ENCODE measurements around the gene CSF1R. TPM values are rescaled to one million over a fixed set of nuclear protein-coding genes. Genes with fewer than 3 reads are reported as not detected.
A peak's percentile ranks its signal among the peaks of the same experiment; 100 is the strongest.

The CSF1R gene
- total RNA-seq, 1 donor from 2014 or later: not detected

GRCh38 chr5:150114102-150114641, 27.8 kb upstream of the CSF1R start:
- Histone ChIP-seq H3K4me3 (ENCODE audit: low read depth, low read length) (no peak overlapping the region), H3K36me3 (ENCODE audit: control insufficient read depth, insufficient read depth, low read length) (no peaks in the 10 kb centered on the region), H3K27me3 (ENCODE audit: control insufficient read depth, insufficient read depth, low read length) (no peaks in the 10 kb centered on the region)
- DNase-seq (ENCODE audit: low read depth) (no peak), FAIRE-seq (no peak)
- TF ChIP-seq CTCF (IDR thresholded peaks at IDR 0.05; ENCODE audit: insufficient read depth, low read length, severe bottlenecking): no peak

GRCh38 chr5:150113047-150113744, 26.8 kb upstream of the CSF1R start:
- DNase-seq (ENCODE audit: low read depth): peak; percentile 59
- H3K4me3 ChIP-seq (ENCODE audit: low read depth, low read length): no peak overlapping the region
- no peak for TF ChIP-seq CTCF (IDR thresholded peaks at IDR 0.05; ENCODE audit: insufficient read depth, low read length, severe bottlenecking)

GRCh38 chr5:150112201-150113046, 26.1 kb upstream of the CSF1R start:
- no peak overlapping the region for H3K4me3 ChIP-seq (ENCODE audit: low read depth, low read length)
- FAIRE-seq (no peak), DNase-seq (ENCODE audit: low read depth) (peak; percentile 57)
- H3K36me3 ChIP-seq (ENCODE audit: control insufficient read depth, insufficient read depth, low read length): no peaks in the 10 kb centered on the region
- H3K27me3 ChIP-seq (ENCODE audit: control insufficient read depth, insufficient read depth, low read length): no peaks in the 10 kb centered on the region
- TF ChIP-seq CTCF (IDR thresholded peaks at IDR 0.05; ENCODE audit: insufficient read depth, low read length, severe bottlenecking): no peak

More at GRCh38 chr5:150113047-150113744, 26.8 kb upstream of the CSF1R start:
- H3K36me3 ChIP-seq (ENCODE audit: control insufficient read depth, insufficient read depth, low read length): no peaks in the 10 kb centered on the region
- no peak for FAIRE-seq
- H3K27me3 ChIP-seq (ENCODE audit: control insufficient read depth, insufficient read depth, low read length): no peaks in the 10 kb centered on the region

- FAIRE-seq: no peak
- Histone ChIP-seq H3K36me3 (ENCODE audit: control insufficient read depth, insufficient read depth, low read length) (no peaks in the 10 kb centered on the region), H3K4me3 (ENCODE audit: low read depth, low read length) (no peak overlapping the region), H3K27me3 (ENCODE audit: control insufficient read depth, insufficient read depth, low read length) (no peaks in the 10 kb centered on the region)
- DNase-seq (ENCODE audit: low read depth): no peak
- no peak for TF ChIP-seq CTCF (IDR thresholded peaks at IDR 0.05; ENCODE audit: insufficient read depth, low read length, severe bottlenecking)
Measured at GRCh38 chr5:150111122-150111521, 24.8 kb upstream of the CSF1R start.

- Histone ChIP-seq H3K4me3 (ENCODE audit: low read depth, low read length) (no peak overlapping the region), H3K27me3 (ENCODE audit: control insufficient read depth, insufficient read depth, low read length) (no peaks in the 10 kb centered on the region), H3K36me3 (ENCODE audit: control insufficient read depth, insufficient read depth, low read length) (no peaks in the 10 kb centered on the region)
- DNase-seq (ENCODE audit: low read depth): peak; percentile 53
- FAIRE-seq: no peak
- TF ChIP-seq CTCF (IDR thresholded peaks at IDR 0.05; ENCODE audit: insufficient read depth, low read length, severe bottlenecking): no peak
Measured at GRCh38 chr5:150109921-150110320, 23.6 kb upstream of the CSF1R start.
